Fibroblast of skin of right quadriceps (primary cell): Measurements from ENCODE around the gene UBXN10.

Experiments used
- DNase-seq: peaks from one replicate; pipeline ENCODE4 v3.0.0-alpha.2; 2013

The UBXN10 gene

GRCh38 chr1:20184481-20184900 lies 1.4 kb upstream of the UBXN10 start:
- DNase-seq = no peak

DNA sequence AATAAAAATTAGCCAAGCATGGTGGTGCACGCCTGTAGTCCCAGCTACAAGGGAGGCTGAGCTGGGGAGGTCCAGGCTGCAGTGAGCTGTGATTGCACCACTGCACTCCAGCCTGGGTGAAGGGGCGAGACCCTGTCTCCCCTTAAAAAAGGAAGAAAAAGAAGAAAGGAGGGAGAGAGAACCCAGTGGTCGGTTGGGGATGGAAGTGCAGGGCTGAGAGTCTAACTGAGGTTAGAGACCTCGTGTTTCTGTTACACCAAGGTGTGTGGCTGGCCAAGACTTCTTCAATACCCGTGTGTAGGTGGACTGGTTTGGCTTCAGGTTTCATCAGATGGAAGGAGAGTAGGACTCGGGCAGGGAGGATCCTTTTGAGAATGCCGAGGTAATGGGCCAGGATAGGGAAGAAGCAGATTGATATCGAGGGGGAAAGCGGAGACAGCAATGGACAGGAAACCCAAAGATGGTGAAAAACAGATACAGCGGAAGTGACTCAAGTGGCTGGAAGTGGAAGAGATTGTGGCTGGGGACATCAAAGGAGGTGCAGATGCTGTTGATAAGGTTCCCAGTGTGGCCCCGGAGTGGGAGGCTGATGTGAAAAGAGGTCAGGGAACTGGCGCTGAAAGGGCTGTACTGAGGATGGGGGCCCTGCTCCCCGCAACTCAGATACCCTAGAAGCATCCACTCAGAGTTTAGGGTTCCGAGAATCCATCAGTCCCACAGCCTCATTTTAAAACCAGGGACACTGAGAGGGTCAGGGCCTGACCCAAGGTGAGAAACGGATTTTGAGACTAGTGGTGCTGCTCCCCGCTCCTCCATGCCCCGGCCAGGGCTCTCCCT lies 681 bp upstream of the UBXN10 start:
- DNase-seq = no peak

DNA sequence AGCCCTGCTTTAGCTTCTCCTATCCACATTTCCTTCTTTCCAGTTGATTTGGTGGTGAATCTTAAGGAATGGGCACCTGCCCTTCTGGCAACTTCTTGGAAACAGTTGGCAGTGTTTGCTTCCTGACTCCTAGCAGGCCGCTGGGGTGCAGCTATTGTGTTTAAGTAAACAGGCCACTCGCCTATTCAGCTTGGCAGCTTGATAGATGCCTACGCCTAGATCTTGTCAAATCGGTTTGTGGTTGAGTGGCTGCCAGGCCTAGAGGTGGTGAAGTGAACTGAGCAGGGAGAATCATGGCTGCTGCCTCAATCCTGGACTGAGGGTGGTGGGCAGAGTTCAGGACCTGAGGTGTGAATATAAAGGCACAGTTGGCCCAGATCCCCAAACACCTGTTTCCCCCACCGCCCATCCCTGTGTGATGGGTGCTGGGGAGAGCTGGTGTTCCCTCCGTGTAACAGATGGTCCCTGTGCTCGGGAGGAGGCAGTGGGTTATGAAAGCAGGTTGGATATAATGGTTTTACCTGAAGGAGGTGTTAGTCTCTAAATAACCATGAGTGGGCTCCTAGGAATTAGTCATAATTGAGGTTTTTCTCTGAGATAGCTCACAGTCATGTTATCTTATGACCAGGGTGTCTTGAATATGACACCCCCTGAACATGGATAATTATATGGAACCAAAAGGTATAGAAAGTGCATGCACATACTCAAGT lies 1.4 kb downstream of the UBXN10 start:
- no peak for DNase-seq

DNA sequence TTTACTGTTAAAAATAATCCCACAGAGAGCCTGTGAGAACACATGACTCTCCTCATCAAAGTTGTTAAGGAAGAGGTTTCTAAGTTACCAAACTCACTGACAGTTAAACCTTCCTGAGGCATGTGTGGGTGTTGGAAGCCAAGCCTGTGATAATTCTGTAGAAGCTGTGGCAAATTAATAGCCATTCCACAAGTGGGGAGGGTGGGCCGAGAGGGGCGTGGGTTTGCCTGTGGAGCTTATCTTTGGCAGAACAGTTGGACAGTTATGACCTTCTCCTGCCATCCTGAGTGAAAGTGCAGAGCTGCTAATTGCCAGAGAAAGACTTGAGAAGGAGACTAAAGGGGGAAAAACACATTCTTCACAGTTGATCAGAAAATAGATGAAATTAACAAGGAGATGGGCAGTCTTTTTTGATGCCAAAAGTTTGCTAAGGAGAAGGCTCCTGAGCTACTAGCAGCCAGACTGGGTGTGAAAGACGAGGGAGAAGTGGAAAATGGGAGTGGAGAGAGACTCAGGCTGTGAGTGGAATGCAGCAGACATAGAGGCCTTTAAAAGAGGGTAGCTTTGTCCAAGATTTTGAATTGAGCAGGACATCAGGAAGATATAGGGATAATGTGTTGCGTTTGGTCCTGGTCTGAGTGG lies 2.0 kb downstream of the UBXN10 start:
- no peak for DNase-seq

DNA sequence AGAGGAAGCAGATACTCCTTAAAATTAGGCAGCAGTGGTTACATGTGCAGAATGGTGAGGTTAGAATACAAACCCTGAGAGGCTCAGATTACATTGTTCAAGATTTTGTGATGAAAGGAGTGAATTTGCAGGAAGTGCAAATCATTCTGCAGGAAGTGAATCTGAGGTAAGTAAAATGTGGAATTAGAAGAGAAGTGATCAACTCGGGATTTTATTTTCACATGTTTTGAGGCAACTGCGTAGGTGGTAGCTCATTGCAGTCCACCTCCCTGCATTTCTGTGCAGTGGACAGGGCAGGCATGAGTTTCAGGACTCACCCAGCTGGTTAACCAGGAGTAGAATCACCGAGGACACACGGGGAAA lies 2.5 kb downstream of the UBXN10 start:
- DNase-seq = no peak

DNA sequence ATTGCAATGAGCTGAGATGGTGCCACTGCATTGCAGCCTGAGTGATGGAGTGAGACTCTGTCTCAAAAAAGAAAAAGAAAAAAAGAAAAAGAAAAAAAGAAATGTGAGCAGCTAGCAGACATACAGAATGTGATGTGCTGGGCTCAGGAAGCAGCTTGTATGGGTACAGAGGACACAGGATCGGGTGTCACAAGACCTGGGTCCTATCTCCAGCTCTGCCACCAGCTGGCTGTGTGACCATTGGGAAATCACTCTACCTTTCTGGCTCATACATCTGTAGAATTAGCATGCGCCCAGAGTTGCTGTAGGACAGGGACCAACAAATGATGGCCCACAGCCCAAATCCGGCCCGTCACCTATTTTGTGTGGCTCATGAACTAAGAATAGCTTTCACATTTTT lies 3.8 kb downstream of the UBXN10 start:
- no peak for DNase-seq

DNA sequence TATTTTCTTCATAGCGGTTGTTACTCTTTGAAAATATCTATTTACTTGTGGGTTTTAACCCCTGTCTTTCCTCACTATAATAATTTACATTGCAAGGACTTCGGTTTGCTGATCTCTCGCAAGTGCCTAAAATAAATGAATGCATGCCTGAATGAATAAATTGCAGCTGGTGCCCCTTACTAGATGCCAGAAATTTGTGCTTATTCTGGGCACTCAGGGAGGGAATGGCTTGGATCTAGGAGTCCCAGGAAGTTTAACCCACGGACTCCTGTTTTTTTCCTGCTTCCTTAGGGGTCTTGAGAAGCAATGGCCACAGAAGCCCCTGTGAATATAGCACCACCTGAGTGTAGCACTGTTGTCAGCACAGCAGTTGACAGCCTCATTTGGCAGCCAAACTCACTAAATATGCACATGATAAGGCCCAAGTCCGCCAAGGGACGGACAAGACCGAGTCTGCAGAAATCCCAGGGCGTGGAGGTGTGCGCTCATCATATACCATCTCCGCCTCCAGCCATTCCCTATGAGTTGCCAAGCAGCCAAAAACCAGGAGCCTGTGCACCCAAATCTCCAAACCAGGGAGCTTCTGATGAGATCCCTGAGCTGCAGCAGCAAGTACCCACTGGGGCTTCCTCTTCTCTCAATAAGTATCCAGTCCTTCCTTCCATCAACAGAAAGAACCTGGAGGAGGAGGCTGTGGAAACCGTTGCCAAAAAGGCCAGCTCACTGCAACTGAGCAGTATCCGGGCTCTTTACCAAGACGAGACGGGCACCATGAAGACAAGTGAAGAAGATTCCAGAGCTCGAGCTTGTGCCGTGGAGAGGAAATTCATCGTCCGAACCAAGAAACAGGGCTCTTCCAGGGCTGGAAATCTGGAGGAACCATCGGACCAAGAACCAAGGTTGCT lies 4.6 kb downstream of the UBXN10 start:
- no peak for DNase-seq

DNA sequence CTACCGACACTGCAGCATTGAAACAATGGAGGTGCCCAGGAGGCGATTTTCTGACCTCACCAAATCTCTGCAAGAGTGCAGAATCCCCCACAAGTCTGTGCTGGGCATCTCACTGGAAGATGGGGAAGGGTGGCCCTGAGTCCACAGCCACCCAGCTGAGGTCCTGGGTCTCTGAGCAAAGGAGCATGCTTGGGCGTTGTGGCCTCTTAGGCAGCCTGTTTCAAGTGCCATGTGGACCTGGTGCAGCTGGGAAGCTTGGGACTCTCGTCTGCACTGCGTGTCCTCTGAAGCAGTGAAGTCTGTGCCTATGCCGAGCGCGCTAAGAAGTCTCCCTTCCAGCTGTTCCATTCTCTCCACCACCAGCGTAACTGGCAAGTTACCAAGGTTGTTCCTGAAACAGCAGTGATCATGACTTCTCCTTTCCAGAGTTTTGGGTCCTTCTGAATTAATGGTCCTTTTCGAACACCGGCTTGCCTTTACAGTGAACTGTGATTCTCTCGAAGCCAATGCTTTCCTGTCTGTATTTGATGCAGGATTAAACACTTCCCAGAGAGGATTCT lies 5.5 kb downstream of the UBXN10 start:
- DNase-seq = no peak

- peak; percentile 4 for DNase-seq
Observed at GRCh38 chr1:20192364-20192763, 6.5 kb downstream of the UBXN10 start.

DNA sequence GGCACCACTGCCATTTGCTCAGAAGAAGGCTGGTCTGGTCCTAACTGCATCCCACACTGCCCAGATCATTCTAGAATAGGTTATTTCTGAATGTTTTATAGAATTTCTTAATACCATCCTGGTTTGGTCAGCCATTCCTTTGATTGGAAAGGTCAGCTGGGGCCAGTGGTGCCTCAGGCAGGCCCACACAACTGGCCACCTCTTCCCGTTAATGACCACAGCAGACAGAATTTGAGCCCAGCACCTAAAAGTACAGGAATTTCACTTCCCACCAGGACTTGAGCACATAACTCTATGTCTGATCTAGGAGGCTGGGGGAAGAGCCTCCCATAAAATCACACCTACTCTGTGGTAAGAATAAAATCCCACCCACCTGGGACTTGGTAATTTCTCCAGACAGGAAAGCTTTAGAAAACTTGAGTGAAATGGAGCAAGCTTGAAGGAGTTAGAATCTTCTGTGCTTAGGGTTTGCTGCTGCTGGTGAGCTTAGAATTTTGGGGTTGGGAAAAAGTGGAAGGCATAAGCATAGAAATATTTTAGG lies 7.0 kb downstream of the UBXN10 start:
- no peak for DNase-seq

DNA sequence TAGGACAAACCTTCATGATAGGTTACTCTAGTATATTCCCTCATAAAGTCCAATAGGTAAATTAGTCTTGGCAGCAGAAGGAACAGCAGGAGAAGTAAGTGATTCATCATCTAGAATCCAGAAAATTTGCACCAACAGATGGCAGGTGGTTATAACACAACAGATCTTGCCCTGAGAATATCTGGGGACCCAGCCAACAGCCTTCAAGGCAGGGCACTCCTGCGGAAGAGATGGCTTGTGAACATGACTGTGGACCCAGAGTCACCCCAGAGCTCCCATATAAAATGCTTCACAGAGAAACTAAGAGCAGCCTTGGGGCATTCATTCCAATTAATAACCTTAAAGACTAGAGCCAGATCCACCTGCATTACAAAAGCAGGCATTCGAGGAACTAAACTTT lies 8.3 kb downstream of the UBXN10 start:
- DNase-seq = no peak

GRCh38 chr1:20194757-20195461 lies 9.0 kb downstream of the UBXN10 start:
- DNase-seq = peak; percentile 32

DNA sequence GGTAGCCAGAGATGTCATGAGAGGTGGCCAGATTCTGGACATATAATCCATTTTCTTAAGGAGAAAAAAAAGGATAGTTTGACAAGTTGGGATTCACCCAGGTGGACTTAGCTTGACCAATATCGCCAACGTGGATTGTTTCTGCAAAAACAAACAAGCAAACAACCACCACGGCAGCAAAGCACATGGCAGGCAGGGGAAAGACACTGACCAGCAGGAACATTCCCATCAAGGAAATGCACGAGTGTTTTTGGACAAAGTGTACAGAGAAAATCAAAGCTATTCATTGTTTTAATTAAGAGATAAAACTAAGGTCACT lies 9.5 kb downstream of the UBXN10 start:
- DNase-seq = no peak

GRCh38 chr1:20197329-20197791 lies 11.5 kb downstream of the UBXN10 start:
- DNase-seq = no peak

DNA sequence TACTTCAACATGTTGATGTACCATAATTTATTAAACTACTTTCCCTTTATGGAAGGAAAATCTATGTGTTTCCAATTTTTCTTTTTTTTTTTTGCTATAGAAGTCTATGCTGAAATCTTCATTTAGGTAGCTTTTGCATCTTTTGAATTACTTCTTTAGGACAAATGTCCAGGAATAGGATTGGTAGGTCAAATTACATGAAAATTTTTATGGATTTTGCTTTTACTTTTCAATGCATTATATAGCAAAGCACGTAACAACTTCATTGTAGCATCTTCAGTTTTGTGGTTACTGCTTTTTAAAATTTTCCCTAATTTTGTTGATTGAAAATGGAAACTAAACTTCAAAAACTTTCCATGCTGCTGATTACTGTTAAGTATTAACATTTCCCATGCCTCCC lies 12.4 kb downstream of the UBXN10 start:
- DNase-seq = no peak

DNA sequence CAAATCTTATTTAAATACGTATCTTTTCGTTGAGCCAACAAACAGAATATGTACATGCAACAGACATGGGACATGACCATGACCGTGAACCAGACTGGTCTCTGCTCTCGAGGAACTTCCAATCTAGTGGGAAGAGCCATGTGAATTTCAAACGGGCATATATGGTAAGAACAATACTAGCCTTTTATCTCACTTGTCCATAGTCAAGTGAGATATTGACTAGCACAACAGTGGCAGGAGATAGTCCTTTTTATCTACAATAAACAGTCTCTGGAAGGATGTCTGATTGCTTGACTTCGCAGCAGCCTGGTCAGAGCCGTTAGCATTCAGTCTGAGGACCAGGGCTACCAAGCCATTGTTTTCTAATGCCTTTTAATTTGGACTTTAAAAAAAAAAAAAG lies 13.0 kb downstream of the UBXN10 start:
- no peak for DNase-seq

- DNase-seq = no peak
Observed at GRCh38 chr1:20199403-20199802, 13.5 kb downstream of the UBXN10 start.

GRCh38 chr1:20199840-20200239 lies 13.9 kb downstream of the UBXN10 start:
- DNase-seq = no peak

DNA sequence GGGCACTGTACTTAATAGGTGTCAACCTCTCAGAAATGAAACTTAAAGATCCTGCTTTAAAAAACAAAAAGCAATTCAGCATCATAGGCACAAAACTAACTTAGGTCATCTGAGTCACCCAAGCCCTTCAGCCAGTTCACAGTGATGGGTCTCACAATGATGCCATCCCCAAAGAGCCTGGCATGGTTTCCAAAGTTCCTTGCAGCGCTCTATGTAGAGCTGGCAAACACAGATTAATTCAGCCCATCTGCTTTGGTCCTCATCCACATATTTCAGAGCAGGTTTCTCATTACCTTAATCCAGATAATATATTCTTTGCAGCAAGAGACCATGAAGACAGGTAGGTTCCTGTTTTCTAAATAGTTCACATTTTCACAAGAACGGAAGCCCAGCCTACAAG lies 15.1 kb downstream of the UBXN10 start:
- DNase-seq = no peak

- no peak for DNase-seq
Observed at GRCh38 chr1:20202166-20202565, 16.3 kb downstream of the UBXN10 start.

GRCh38 chr1:20207546-20207945 lies 21.6 kb downstream of the UBXN10 start:
- no peak for DNase-seq

- DNase-seq = no peak
Observed at GRCh38 chr1:20209471-20209870, 23.6 kb downstream of the UBXN10 start.
